Astrocyte (in vitro differentiated cells and primary cell): ENCODE data around the gene LAYN. TPM values are rescaled to one million over a fixed set of nuclear protein-coding genes. Genes with fewer than 3 reads are reported as not detected.
A peak's percentile ranks its signal among the peaks of the same experiment; 100 is the strongest.

ENCODE experiments used
- DNase-seq: peaks from one replicate; pipeline ENCODE4 v3.0.0-alpha.2; 2010; ENCODE audit warnings: low read depth
- FAIRE-seq: peaks from 2 replicates; lab custom pipeline; 2011; peaks lifted over from hg19 to GRCh38; lab: Jason Lieb, UNC
- H2AFZ ChIP-seq: 2 replicates; pipeline ENCODE4 v1.6.0; 2012; ENCODE audit warnings: low read depth, low read length, inconsistent platforms
- H3K27ac ChIP-seq: 2 replicates; pipeline ENCODE4 v1.5.1; 2011; ENCODE audit warnings: low read depth, low read length, inconsistent platforms
- H3K27me3 ChIP-seq: 2 replicates; pipeline ENCODE4 v1.6.0; 2011; ENCODE audit warnings: low read length, inconsistent platforms; ENCODE audit not compliant: insufficient read depth
- H3K36me3 ChIP-seq: 2 replicates; pipeline ENCODE4 v1.5.1; 2011; ENCODE audit warnings: low read length, inconsistent platforms; ENCODE audit not compliant: insufficient read depth
- H3K4me1 ChIP-seq: 2 replicates; pipeline ENCODE4 v1.5.1; 2011; ENCODE audit warnings: low read length, inconsistent platforms; ENCODE audit not compliant: insufficient read depth
- H3K4me2 ChIP-seq: 2 replicates; pipeline ENCODE4 v1.6.0; 2012; ENCODE audit warnings: low read length, inconsistent platforms
- H3K4me3 ChIP-seq: 2 replicates; pipeline ENCODE4 v1.5.1; 2011; ENCODE audit warnings: low read depth, mild to moderate bottlenecking, low read length, inconsistent platforms; ENCODE audit not compliant: insufficient read depth
- H3K79me2 ChIP-seq: 2 replicates; pipeline ENCODE4 v1.6.0; 2012; ENCODE audit warnings: mild to moderate bottlenecking, low read length, inconsistent platforms; ENCODE audit not compliant: insufficient read depth
- H3K9ac ChIP-seq: 2 replicates; pipeline ENCODE4 v1.6.0; 2012; ENCODE audit warnings: mild to moderate bottlenecking, low read length, inconsistent platforms
- H3K9me3 ChIP-seq: 2 replicates; pipeline ENCODE4 v1.5.1; 2012; ENCODE audit warnings: low read depth, mild to moderate bottlenecking, low read length, inconsistent platforms; ENCODE audit not compliant: insufficient read depth
- H4K20me1 ChIP-seq: 2 replicates; pipeline ENCODE4 v1.6.0; 2012; ENCODE audit warnings: low read length, inconsistent platforms; ENCODE audit not compliant: insufficient read depth
- H3K27ac Mint-ChIP-seq: one replicate; pipeline ENCODE4 v1.8.0; 2021; ENCODE audit warnings: mild to moderate bottlenecking, mixed read lengths; ENCODE audit not compliant: unreplicated experiment
- H3K27me3 Mint-ChIP-seq: one replicate; pipeline ENCODE4 v1.8.0; 2021; ENCODE audit warnings: low read depth, mixed read lengths; ENCODE audit not compliant: unreplicated experiment
- H3K36me3 Mint-ChIP-seq: one replicate; pipeline ENCODE4 v1.8.0; 2021; ENCODE audit warnings: low read depth, mixed read lengths; ENCODE audit not compliant: unreplicated experiment
- H3K4me1 Mint-ChIP-seq: one replicate; pipeline ENCODE4 v1.8.0; 2021; ENCODE audit warnings: low read depth, mixed read lengths; ENCODE audit not compliant: unreplicated experiment
- H3K4me3 Mint-ChIP-seq: one replicate; pipeline ENCODE4 v1.8.0; 2021; ENCODE audit warnings: mild to moderate bottlenecking, moderate library complexity, mixed read lengths; ENCODE audit not compliant: unreplicated experiment
- H3K9me3 Mint-ChIP-seq: one replicate; pipeline ENCODE4 v1.8.0; 2021; ENCODE audit warnings: mild to moderate bottlenecking, mixed read lengths; ENCODE audit not compliant: unreplicated experiment
- CTCF ChIP-seq: IDR thresholded peaks from 2 replicates; pipeline ENCODE4 v1.5.1; 2011; ENCODE audit warnings: low read depth, mild to moderate bottlenecking, inconsistent platforms, low read length, moderate library complexity; ENCODE audit not compliant: insufficient read depth
- EZH2 ChIP-seq: IDR thresholded peaks from 2 replicates; pipeline ENCODE4 v1.6.1; 2012; ENCODE audit warnings: mild to moderate bottlenecking, low read length, inconsistent platforms; ENCODE audit not compliant: insufficient read depth
- total RNA-seq: library from RNA; stranded (reverse); gene quantifications from 2 replicates; pipeline ENCODE4 v1.2.1, GENCODE V29; 2021

Gene LAYN
- total RNA-seq, 1 donor from 2014 or later = 54.5 TPM

DNA sequence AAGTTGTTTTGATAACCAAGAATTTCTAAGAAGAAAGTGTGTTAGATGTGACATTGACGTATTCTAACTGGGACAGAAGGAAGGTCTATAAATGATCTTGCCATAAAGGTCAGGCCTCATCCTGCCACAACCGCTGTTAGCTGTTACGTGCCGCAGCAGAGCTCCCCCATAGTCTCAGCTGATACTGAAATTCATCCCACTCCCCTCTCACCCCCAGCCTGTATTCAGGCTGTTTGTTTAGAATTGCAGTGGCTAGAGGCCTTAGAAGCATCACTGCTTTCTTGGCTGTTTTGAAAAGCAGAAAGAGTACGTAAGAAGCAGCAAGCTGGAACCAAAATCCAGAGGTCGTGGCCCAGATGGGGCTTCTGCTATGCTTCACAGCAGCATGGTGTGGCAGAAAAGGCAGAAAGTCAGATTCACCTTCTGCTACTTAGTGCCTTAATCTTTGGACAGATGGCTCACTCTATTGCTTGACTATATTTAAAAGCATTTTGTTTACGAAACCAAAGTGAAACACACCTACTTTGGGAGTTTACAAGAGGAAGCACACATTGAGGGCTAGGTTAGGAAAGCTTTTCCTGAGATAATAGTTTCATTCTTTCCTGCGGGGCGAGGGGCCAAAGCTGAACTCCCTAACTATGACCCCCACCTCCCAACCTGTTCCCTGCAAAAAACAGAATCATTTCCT, 950 bp upstream of the LAYN start:
- H3K27ac ChIP-seq = no peak overlapping the region
- peaks cover 10% of the 10 kb centered on the region for H4K20me1 ChIP-seq
- Mint-ChIP-seq H3K9me3 (peaks cover 3% of the 10 kb centered on the region), H3K36me3 (peaks cover 7% of the 10 kb centered on the region), H3K27ac (no peak overlapping the region), H3K27me3 (no peaks in the 10 kb centered on the region), H3K4me1 (peaks cover 14% of the 10 kb centered on the region), H3K4me3 (peak overlapping the region; percentile 80)
- H3K9me3 ChIP-seq = no peaks in the 10 kb centered on the region
- peak overlapping the region; percentile 90 for H3K9ac ChIP-seq
- TF ChIP-seq CTCF (no peak), EZH2 (no peak)
- H2AFZ ChIP-seq = peak overlapping the region; percentile 99
- FAIRE-seq (no peak), DNase-seq (no peak)
- H3K4me2 ChIP-seq = peak overlapping the region; percentile 88
- no peaks in the 10 kb centered on the region for H3K27me3 ChIP-seq
- H3K36me3 ChIP-seq = no peaks in the 10 kb centered on the region
- H3K4me3 ChIP-seq = peak overlapping the region; percentile 69
- peaks cover 21% of the 10 kb centered on the region for H3K79me2 ChIP-seq
- H3K4me1 ChIP-seq = peaks cover 25% of the 10 kb centered on the region

- H3K9ac ChIP-seq = peak overlapping the region; percentile 90
Measured at GRCh38 chr11:111540937-111541253, 375 bp downstream of the LAYN start.

More at GRCh38 chr11:111540937-111541253, 375 bp downstream of the LAYN start:
- H3K4me3 ChIP-seq = peak overlapping the region; percentile 69
- Mint-ChIP-seq H3K36me3 (peaks cover 11% of the 10 kb centered on the region), H3K27me3 (no peaks in the 10 kb centered on the region), H3K4me3 (peak overlapping the region; percentile 92), H3K9me3 (peaks cover 3% of the 10 kb centered on the region), H3K4me1 (peaks cover 13% of the 10 kb centered on the region), H3K27ac (no peak overlapping the region)
- FAIRE-seq = no peak
- H3K79me2 ChIP-seq = peaks cover 21% of the 10 kb centered on the region
- TF ChIP-seq CTCF = no peak
- H3K36me3 ChIP-seq = peaks cover 9% of the 10 kb centered on the region
- H2AFZ ChIP-seq = peak overlapping the region; percentile 99
- peaks cover 10% of the 10 kb centered on the region for H4K20me1 ChIP-seq
- H3K9me3 ChIP-seq = no peaks in the 10 kb centered on the region
- DNase-seq = no peak
- peak overlapping the region; percentile 88 for H3K4me2 ChIP-seq
- peaks cover 25% of the 10 kb centered on the region for H3K4me1 ChIP-seq
- peak overlapping the region; percentile 79 for H3K27ac ChIP-seq
- H3K27me3 ChIP-seq = no peaks in the 10 kb centered on the region
